SK-N-MC (cell line): ENCODE data around the gene ERGIC1.

ENCODE experiments used
- EZH2 ChIP-seq: fragments of 200-600 bp; sonication (generic); IDR thresholded peaks from one replicate; pipeline ENCODE4 v1.6.1; 2017; ENCODE audit warnings: antibody characterized with exemption
- FOXP2 ChIP-seq: optimal IDR thresholded peaks from 2 replicates; pipeline ENCODE3; 2011; ENCODE audit warnings: mild to moderate bottlenecking, moderate library complexity; ENCODE audit not compliant: insufficient read depth; ENCODE audit errors: extremely low read length, control extremely low read depth
- POLR2AphosphoS5 ChIP-seq: IDR thresholded peaks from 2 replicates; pipeline ENCODE4 v1.6.1; 2012; ENCODE audit warnings: mild to moderate bottlenecking, low read depth, low read length, borderline replicate concordance

GRCh38 chr5:172975289-172975688 lies 141.2 kb downstream of the ERGIC1 start:
- TF ChIP-seq EZH2 (no peak), POLR2AphosphoS5 (no peak), FOXP2 (no peak)
